Liver (tissue), 9 donors: ENCODE measurements around the gene NUDT5. TPM values are rescaled to one million over a fixed set of nuclear protein-coding genes. Genes with fewer than 3 reads are reported as not detected.

Experiments used
- DNase-seq: peaks from one replicate; pipeline ENCODE4 v3.0.0-alpha.2; 2017; ENCODE audit warnings: low spot score
- H3K27ac ChIP-seq, 2 donors: one replicate each; pipeline ENCODE4 v1.7.0; 2013; ENCODE audit warnings: inconsistent platforms in 2 of 2, low read length in 2 of 2, control low read depth in 1 of 2, low read depth in 1 of 2, mild to moderate bottlenecking in 1 of 2
- H3K27me3 ChIP-seq, 4 donors: one replicate each; pipeline versions ENCODE4 v1.6.1 to v1.7.0; 2013; ENCODE audit warnings: low read length in 3 of 4, inconsistent platforms in 1 of 4, mild to moderate bottlenecking in 1 of 4, moderate library complexity in 1 of 4; ENCODE audit not compliant: control insufficient read depth in 4 of 4, insufficient read depth in 4 of 4
- H3K36me3 ChIP-seq, 4 donors: one replicate each; pipeline versions ENCODE4 v1.6.1 to v1.7.0; 2013; ENCODE audit warnings: low read length in 3 of 4, mild to moderate bottlenecking in 3 of 4, low read depth in 1 of 4, moderate library complexity in 1 of 4; ENCODE audit not compliant: control insufficient read depth in 4 of 4, insufficient read depth in 3 of 4
- H3K4me1 ChIP-seq, 4 donors: one replicate each; pipeline versions ENCODE4 v1.6.1 to v1.7.0; 2013; ENCODE audit warnings: low read length in 3 of 4, mild to moderate bottlenecking in 3 of 4, moderate library complexity in 1 of 4; ENCODE audit not compliant: control insufficient read depth in 4 of 4, insufficient read depth in 4 of 4
- H3K4me3 ChIP-seq, 3 donors: one replicate each; pipeline versions ENCODE4 v1.6.1 to v1.7.0; 2013; ENCODE audit warnings: low read length in 3 of 3, control low read depth in 1 of 3, low read depth in 1 of 3, mild to moderate bottlenecking in 1 of 3
- H3K9ac ChIP-seq, 2 donors: one replicate each; pipeline ENCODE4 v1.7.0; 2013; ENCODE audit warnings: low read length in 2 of 2, mild to moderate bottlenecking in 2 of 2, moderate library complexity in 2 of 2, control low read depth in 1 of 2, low read depth in 1 of 2
- H3K9me3 ChIP-seq, 4 donors: one replicate each; pipeline versions ENCODE4 v1.6.1 to v1.7.0; 2013; ENCODE audit warnings: low read length in 3 of 4; ENCODE audit not compliant: control insufficient read depth in 4 of 4
- FOXA2 ChIP-seq: IDR thresholded peaks from 2 replicates; pipeline ENCODE4 v1.6.1; 2016; ENCODE audit warnings: antibody characterized with exemption
- JUND ChIP-seq, 2 donors: IDR thresholded peaks; 2 replicates each; pipeline ENCODE4 v1.6.1; 2016; ENCODE audit warnings: antibody characterized with exemption in 2 of 2
- NR2F2 ChIP-seq: IDR thresholded peaks from 2 replicates; pipeline ENCODE4 v1.6.1; 2016; ENCODE audit warnings: antibody characterized with exemption
- RAD21 ChIP-seq, 2 donors: IDR thresholded peaks; 2 replicates each; pipeline ENCODE4 v1.6.1; 2016; ENCODE audit warnings: antibody characterized with exemption in 2 of 2, mild to moderate bottlenecking in 2 of 2
- SP1 ChIP-seq: IDR thresholded peaks from 2 replicates; pipeline ENCODE4 v1.6.1; 2018; ENCODE audit warnings: antibody characterized with exemption, mild to moderate bottlenecking
- TAF1 ChIP-seq: conservative IDR thresholded peaks from 2 replicates; pipeline ENCODE4 v1.6.1; 2016; ENCODE audit warnings: antibody characterized with exemption, mild to moderate bottlenecking
- YY1 ChIP-seq: IDR thresholded peaks from 2 replicates; pipeline ENCODE4 v1.6.1; 2016; ENCODE audit warnings: antibody characterized with exemption, mild to moderate bottlenecking
- WGBS: extraction: QIAGEN DNeasy Blood & Tissue Kit; methylation state at CpG from one replicate; pipeline ENCODE4 v1.1.7; 2013; 5-methylcytosine and 5-hydroxymethylcytosine counted together
- polyA plus RNA-seq, 2 donors: library from polyadenylated mRNA; stranded (reverse) in 1 of 2; unstranded in 1 of 2; fragments of 200-250 nt in 1 of 2; fragments of >200 nt in 1 of 2; fragmentation: Nextera tagmentation in 1 of 2; extraction: Ambion mirVana in 1 of 2; gene quantifications; one replicate each; pipeline versions ENCODE4 v1.2.1 to v1.2.3, GENCODE V29; 2013 to 2015
- total RNA-seq, 2 donors: library from RNA; depleted of rRNA; stranded (reverse); fragments of >200 nt; gene quantifications; one replicate each; pipeline ENCODE4 v1.2.3, GENCODE V29; 2014
- TF ChIP-seq, protein P1 (sequence below): fragments of 150-350 bp; IDR thresholded peaks from 2 replicates; pipeline ENCODE4 v1.5.1; 2017; ENCODE audit warnings: improper control_type of control experiment, low read depth, low read length; ENCODE audit not compliant: missing input control
- TF ChIP-seq, protein P2 (sequence below): IDR thresholded peaks from 2 replicates; pipeline ENCODE4 v1.6.1; 2016; ENCODE audit warnings: antibody characterized with exemption
- TF ChIP-seq, protein P3 (sequence below): IDR thresholded peaks from 2 replicates; pipeline ENCODE4 v1.6.1; 2016; ENCODE audit warnings: antibody characterized with exemption, mild to moderate bottlenecking
- donor health status: healthy.
- donor health status: healthy.
- donor health status: healthy.
- donor health status: healthy.
- donor health status: healthy.

The NUDT5 gene
- total and polyA plus RNA-seq, 4 donors: 21.9 to 115 (median 49.3) TPM

DNA sequence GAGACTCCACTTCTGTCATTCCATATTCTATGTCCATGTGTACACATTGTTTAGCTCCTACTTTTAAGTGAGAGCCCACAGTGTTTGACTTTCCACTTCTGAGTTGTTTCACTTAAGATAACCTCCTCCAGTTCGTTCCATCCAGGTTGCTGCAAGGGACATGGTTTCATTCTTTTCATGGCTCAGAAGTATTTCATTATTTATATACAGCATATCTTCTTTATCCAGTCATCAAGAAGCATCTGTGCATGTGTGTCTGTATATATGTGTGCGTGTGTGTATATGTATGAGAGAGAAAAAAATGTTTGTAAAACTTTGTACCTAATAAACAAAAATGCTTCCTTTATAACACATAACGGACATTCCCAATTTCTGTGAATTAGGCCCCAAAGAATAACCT lies 60.1 kb downstream of the NUDT5 start:
- WGBS: 95% methylated on average over 3 of the region's 3 CpGs

DNA sequence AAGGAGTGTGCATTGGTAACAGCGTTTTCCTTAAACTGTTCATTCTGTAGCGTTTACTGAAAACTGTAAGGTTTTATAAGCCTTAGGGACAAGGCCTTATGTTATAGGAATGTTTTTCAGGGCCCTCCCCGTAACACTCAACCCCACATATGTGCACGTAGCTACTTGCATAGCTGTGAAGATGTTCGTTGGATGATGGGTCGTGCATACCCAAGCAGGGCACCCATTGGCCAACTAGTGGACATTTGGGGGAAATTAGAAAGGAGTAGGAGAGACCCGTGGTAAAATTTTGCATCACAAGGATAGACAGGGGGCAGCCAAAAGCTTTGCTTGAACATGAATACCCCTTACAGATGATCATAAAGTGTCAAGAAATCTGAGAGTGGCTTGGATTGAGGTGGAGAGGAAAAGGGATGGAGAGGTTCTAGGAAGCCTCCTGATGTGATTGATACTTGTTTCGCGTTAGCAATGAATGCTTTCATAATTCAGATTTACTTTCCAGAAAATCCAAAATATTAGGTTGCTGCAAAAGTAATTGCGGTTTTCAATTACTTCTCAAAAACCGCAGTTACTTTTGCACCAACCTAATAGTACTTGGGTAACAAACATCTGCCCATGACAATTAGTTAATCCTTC lies 65.3 kb downstream of the NUDT5 start:
- no peaks in the 10 kb centered on the region for H3K27me3 ChIP-seq
- TF ChIP-seq, protein P1, sequence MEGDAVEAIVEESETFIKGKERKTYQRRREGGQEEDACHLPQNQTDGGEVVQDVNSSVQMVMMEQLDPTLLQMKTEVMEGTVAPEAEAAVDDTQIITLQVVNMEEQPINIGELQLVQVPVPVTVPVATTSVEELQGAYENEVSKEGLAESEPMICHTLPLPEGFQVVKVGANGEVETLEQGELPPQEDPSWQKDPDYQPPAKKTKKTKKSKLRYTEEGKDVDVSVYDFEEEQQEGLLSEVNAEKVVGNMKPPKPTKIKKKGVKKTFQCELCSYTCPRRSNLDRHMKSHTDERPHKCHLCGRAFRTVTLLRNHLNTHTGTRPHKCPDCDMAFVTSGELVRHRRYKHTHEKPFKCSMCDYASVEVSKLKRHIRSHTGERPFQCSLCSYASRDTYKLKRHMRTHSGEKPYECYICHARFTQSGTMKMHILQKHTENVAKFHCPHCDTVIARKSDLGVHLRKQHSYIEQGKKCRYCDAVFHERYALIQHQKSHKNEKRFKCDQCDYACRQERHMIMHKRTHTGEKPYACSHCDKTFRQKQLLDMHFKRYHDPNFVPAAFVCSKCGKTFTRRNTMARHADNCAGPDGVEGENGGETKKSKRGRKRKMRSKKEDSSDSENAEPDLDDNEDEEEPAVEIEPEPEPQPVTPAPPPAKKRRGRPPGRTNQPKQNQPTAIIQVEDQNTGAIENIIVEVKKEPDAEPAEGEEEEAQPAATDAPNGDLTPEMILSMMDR: peak; percentile 30
- TF ChIP-seq NR2F2 (no peak), RAD21 (IDR thresholded peaks at IDR 0.05) (peak; percentile 58 to 66)
- WGBS: 24% methylated on average over 11 of the region's 11 CpGs
- H3K4me1 ChIP-seq: peaks cover 3 to 9% (median 5%) of the 10 kb centered on the region in 4 donors
- DNase-seq: no peak
- peaks cover 0 to 5% (median 4%) of the 10 kb centered on the region in 4 donors for H3K36me3 ChIP-seq
- no peaks in the 10 kb centered on the region for H3K9me3 ChIP-seq
- no peak overlapping the region for H3K9ac ChIP-seq
- H3K27ac ChIP-seq: peak overlapping the region in 1 of 2 donors; percentile 72
- peak overlapping the region; percentile 77 to 100 (median 93) for H3K4me3 ChIP-seq

More for the DNA sequence above, 60.1 kb downstream of the NUDT5 start:
- no peak overlapping the region for H3K4me3 ChIP-seq
- peaks cover 2 to 13% (median 10%) of the 10 kb centered on the region in 4 donors for H3K36me3 ChIP-seq
- no peak overlapping the region for H3K9ac ChIP-seq
- no peak overlapping the region for H3K27ac ChIP-seq
- H3K27me3 ChIP-seq: no peaks in the 10 kb centered on the region
- H3K4me1 ChIP-seq: peaks cover 0 to 3% (median 0%) of the 10 kb centered on the region in 4 donors
- H3K9me3 ChIP-seq: no peaks in the 10 kb centered on the region
- DNase-seq: no peak
- TF ChIP-seq, protein P2, sequence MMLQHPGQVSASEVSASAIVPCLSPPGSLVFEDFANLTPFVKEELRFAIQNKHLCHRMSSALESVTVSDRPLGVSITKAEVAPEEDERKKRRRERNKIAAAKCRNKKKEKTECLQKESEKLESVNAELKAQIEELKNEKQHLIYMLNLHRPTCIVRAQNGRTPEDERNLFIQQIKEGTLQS: no peak
- no peak for TF ChIP-seq FOXA2
- no peak for TF ChIP-seq RAD21 (IDR thresholded peaks at IDR 0.05)
- no peak for TF ChIP-seq TAF1

DNA sequence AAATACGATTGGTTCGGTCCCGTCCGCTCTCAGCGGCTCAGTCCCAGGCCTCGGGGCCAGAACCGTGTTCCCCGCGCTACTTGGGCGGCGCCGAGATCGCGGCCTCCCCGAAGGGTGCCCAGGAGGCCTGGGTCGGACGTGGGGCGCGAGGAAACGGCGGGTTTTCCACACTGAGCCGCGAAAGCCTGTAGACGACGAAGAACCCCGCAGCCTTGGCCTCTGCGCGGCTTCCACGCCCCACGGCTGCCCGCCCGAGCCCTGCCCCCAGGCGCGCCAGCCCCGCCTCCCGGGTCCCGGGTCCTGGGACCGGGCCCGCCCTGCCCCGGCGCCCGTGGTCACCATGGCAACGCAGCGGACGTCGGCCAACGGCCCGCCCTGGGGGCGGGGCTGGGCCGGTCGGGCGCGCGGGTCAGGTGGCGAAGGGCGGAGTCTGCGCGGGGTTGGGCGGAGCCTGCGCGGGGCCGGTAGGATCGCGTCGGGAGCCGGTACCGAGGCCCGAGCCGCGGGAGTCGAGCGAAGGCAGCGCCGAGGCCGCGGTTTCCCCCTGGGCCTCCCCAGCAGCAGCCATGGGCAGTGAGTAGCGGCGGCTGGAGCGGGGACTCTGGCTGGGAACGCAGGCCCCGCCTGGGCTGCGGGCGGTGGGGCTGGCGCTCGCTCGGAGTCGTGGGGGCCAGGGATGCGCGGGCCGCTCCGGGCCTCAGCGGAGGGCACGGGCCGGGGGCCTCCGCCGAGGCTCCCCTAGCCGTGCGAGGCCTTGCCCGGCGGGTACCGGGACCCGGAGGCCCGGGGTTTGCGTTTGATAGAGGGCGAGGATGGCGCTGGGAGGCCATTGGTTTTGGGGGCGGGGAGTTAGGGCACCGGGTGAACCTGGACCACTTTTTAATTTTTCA lies 66.2 kb downstream of the NUDT5 start, which contains the start of gene SEC61A2:
TSS of gene SEC61A2 (plus strand) at position 456 of the 890 bp plus-strand sequence. CDS start at position 567, 111 bp downstream.
- Histone ChIP-seq H3K9me3 (no peaks in the 10 kb centered on the region), H3K9ac (peak within 1 kb of the TSS; percentile 16 to 64), H3K4me3 (peak within 1 kb of the TSS; percentile 77 to 100 (median 93)), H3K36me3 (peaks cover 0 to 6% (median 4%) of the 10 kb centered on the region in 4 donors), H3K27ac (peak within 1 kb of the TSS; percentile 91 to 92), H3K4me1 (peaks cover 3 to 9% (median 5%) of the 10 kb centered on the region in 4 donors), H3K27me3 (no peaks in the 10 kb centered on the region)
- TF ChIP-seq SP1 (peak; percentile 34), RAD21 (IDR thresholded peaks at IDR 0.05) (peak in 1 of 2 donors; percentile 26), YY1 (peak; percentile 20), JUND (IDR thresholded peaks at IDR 0.05) (no peak)
- TF ChIP-seq, protein P3, sequence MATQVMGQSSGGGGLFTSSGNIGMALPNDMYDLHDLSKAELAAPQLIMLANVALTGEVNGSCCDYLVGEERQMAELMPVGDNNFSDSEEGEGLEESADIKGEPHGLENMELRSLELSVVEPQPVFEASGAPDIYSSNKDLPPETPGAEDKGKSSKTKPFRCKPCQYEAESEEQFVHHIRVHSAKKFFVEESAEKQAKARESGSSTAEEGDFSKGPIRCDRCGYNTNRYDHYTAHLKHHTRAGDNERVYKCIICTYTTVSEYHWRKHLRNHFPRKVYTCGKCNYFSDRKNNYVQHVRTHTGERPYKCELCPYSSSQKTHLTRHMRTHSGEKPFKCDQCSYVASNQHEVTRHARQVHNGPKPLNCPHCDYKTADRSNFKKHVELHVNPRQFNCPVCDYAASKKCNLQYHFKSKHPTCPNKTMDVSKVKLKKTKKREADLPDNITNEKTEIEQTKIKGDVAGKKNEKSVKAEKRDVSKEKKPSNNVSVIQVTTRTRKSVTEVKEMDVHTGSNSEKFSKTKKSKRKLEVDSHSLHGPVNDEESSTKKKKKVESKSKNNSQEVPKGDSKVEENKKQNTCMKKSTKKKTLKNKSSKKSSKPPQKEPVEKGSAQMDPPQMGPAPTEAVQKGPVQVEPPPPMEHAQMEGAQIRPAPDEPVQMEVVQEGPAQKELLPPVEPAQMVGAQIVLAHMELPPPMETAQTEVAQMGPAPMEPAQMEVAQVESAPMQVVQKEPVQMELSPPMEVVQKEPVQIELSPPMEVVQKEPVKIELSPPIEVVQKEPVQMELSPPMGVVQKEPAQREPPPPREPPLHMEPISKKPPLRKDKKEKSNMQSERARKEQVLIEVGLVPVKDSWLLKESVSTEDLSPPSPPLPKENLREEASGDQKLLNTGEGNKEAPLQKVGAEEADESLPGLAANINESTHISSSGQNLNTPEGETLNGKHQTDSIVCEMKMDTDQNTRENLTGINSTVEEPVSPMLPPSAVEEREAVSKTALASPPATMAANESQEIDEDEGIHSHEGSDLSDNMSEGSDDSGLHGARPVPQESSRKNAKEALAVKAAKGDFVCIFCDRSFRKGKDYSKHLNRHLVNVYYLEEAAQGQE: peak; percentile 34
- DNase-seq: peak; percentile 99
- under 1% methylated on average over 108 of the region's 108 CpGs for WGBS
